ENCODE measurements around the gene HCN3.

HCN3 gene

GRCh38 chr1:155254228-155254713 is 23.0 kb upstream of the HCN3 start:
- Histone ChIP-seq H3K9me3 (ENCODE audit: control insufficient read depth, insufficient read depth, low read length) (no peaks in the 10 kb centered on the region), H3K4me1 (ENCODE audit: control insufficient read depth, insufficient read depth, low read length) (peaks cover 7% of the 10 kb centered on the region), H3K36me3 (ENCODE audit: control insufficient read depth, insufficient read depth, low read length) (no peaks in the 10 kb centered on the region; the same call in 1 of the 2 replicates), H3K4me3 (ENCODE audit: low read length) (peak overlapping the region; percentile 65; the same call in 1 of the 2 replicates), H3K27ac (ENCODE audit: low read length) (no peak overlapping the region), H3K27me3 (ENCODE audit: control insufficient read depth, insufficient read depth, low read length) (no peaks in the 10 kb centered on the region)
- no peak for DNase-seq (ENCODE audit: low read depth, low spot score)
- no CpG with 5 or more reads among the region's 12 CpGs for WGBS (ENCODE audit: insufficient coverage, insufficient read length)

GRCh38 chr1:155254714-155255242 is 22.5 kb upstream of the HCN3 start:
- H3K27me3 ChIP-seq (ENCODE audit: control insufficient read depth, insufficient read depth, low read length), result no peaks in the 10 kb centered on the region
- peak overlapping the region; percentile 65 for H3K4me3 ChIP-seq (ENCODE audit: low read length)
- H3K27ac ChIP-seq (ENCODE audit: low read length), result no peak overlapping the region
- WGBS (ENCODE audit: insufficient coverage, insufficient read length), result no CpG with 5 or more reads among the region's 35 CpGs
- H3K4me1 ChIP-seq (ENCODE audit: control insufficient read depth, insufficient read depth, low read length), result peaks cover 7% of the 10 kb centered on the region
- H3K36me3 ChIP-seq (ENCODE audit: control insufficient read depth, insufficient read depth, low read length), result no peaks in the 10 kb centered on the region; the same call in 1 of the 2 replicates
- no peaks in the 10 kb centered on the region for H3K9me3 ChIP-seq (ENCODE audit: control insufficient read depth, insufficient read depth, low read length)
- no peak for DNase-seq (ENCODE audit: low read depth, low spot score)

GRCh38 chr1:155255243-155256007 is 21.8 kb upstream of the HCN3 start, which contains the start of gene ENTREP3:
TSS of gene ENTREP3 (minus strand) at chr1:155255483. CDS start at chr1:155254877, 606 bp downstream.
- H3K4me3 ChIP-seq (ENCODE audit: low read length), result peak within 1 kb of the TSS; percentile 65
- H3K36me3 ChIP-seq (ENCODE audit: control insufficient read depth, insufficient read depth, low read length), result no peaks in the 10 kb centered on the region; the same call in 1 of the 2 replicates
- H3K27ac ChIP-seq (ENCODE audit: low read length), result no peak within 1 kb of the TSS
- no peaks in the 10 kb centered on the region for H3K27me3 ChIP-seq (ENCODE audit: control insufficient read depth, insufficient read depth, low read length)
- no CpG with 5 or more reads among the region's 54 CpGs for WGBS (ENCODE audit: insufficient coverage, insufficient read length)
- H3K9me3 ChIP-seq (ENCODE audit: control insufficient read depth, insufficient read depth, low read length), result no peaks in the 10 kb centered on the region
- H3K4me1 ChIP-seq (ENCODE audit: control insufficient read depth, insufficient read depth, low read length), result peaks cover 6% of the 10 kb centered on the region
- no peak for DNase-seq (ENCODE audit: low read depth, low spot score)

- Histone ChIP-seq H3K36me3 (ENCODE audit: control insufficient read depth, insufficient read depth, low read length) (no peaks in the 10 kb centered on the region; the same call in 1 of the 2 replicates), H3K4me1 (ENCODE audit: control insufficient read depth, insufficient read depth, low read length) (peaks cover 6% of the 10 kb centered on the region), H3K27me3 (ENCODE audit: control insufficient read depth, insufficient read depth, low read length) (no peaks in the 10 kb centered on the region), H3K9me3 (ENCODE audit: control insufficient read depth, insufficient read depth, low read length) (no peaks in the 10 kb centered on the region), H3K27ac (ENCODE audit: low read length) (no peak overlapping the region), H3K4me3 (ENCODE audit: low read length) (peak overlapping the region; percentile 65; the same call in 1 of the 2 replicates)
- DNase-seq (ENCODE audit: low read depth, low spot score), result no peak
- no CpG with 5 or more reads among the region's 20 CpGs for WGBS (ENCODE audit: insufficient coverage, insufficient read length)
Measured at GRCh38 chr1:155256058-155256852, 21.0 kb upstream of the HCN3 start.

- Histone ChIP-seq H3K4me3 (ENCODE audit: low read length) (no peak overlapping the region), H3K4me1 (ENCODE audit: control insufficient read depth, insufficient read depth, low read length) (0 out of 2 replicates have a peak, but pooled peaks cover 3% of the 10 kb centered on the region), H3K9me3 (ENCODE audit: control insufficient read depth, insufficient read depth, low read length) (no peaks in the 10 kb centered on the region), H3K27ac (ENCODE audit: low read length) (no peak overlapping the region), H3K27me3 (ENCODE audit: control insufficient read depth, insufficient read depth, low read length) (no peaks in the 10 kb centered on the region), H3K36me3 (ENCODE audit: control insufficient read depth, insufficient read depth, low read length) (peaks cover 17% of the 10 kb centered on the region; the same call in 1 of the 2 replicates)
- DNase-seq (ENCODE audit: low read depth, low spot score), result no peak
- WGBS (ENCODE audit: insufficient coverage, insufficient read length), result no CpG with 5 or more reads among the region's 5 CpGs
Measured at GRCh38 chr1:155260276-155260675, 17.0 kb upstream of the HCN3 start.

GRCh38 chr1:155261493-155261851 is 15.8 kb upstream of the HCN3 start:
- WGBS (ENCODE audit: insufficient coverage, insufficient read length), result no CpG with 5 or more reads among the region's 9 CpGs
- no peak overlapping the region for H3K27ac ChIP-seq (ENCODE audit: low read length)
- H3K4me3 ChIP-seq (ENCODE audit: low read length), result peak overlapping the region; percentile 71
- no peaks in the 10 kb centered on the region for H3K9me3 ChIP-seq (ENCODE audit: control insufficient read depth, insufficient read depth, low read length)
- peaks cover 23% of the 10 kb centered on the region for H3K36me3 ChIP-seq (ENCODE audit: control insufficient read depth, insufficient read depth, low read length)
- H3K4me1 ChIP-seq (ENCODE audit: control insufficient read depth, insufficient read depth, low read length), result 0 out of 2 replicates have a peak, but pooled peaks cover 3% of the 10 kb centered on the region
- H3K27me3 ChIP-seq (ENCODE audit: control insufficient read depth, insufficient read depth, low read length), result no peaks in the 10 kb centered on the region
- DNase-seq (ENCODE audit: low read depth, low spot score), result no peak

- H3K4me1 ChIP-seq (ENCODE audit: control insufficient read depth, insufficient read depth, low read length), result 0 out of 2 replicates have a peak, but pooled peaks cover 3% of the 10 kb centered on the region
- no peaks in the 10 kb centered on the region for H3K9me3 ChIP-seq (ENCODE audit: control insufficient read depth, insufficient read depth, low read length)
- no CpG with 5 or more reads among the region's 47 CpGs for whole genome bisulfite sequencing (ENCODE audit: insufficient coverage, insufficient read length)
- peaks cover 28% of the 10 kb centered on the region for H3K36me3 ChIP-seq (ENCODE audit: control insufficient read depth, insufficient read depth, low read length)
- H3K27ac ChIP-seq (ENCODE audit: low read length), result no peak within 1 kb of the TSS
- H3K4me3 ChIP-seq (ENCODE audit: low read length), result peak within 1 kb of the TSS; percentile 71
- peak; percentile 99 for DNase-seq (ENCODE audit: low read depth, low spot score)
- no peaks in the 10 kb centered on the region for H3K27me3 ChIP-seq (ENCODE audit: control insufficient read depth, insufficient read depth, low read length)
Measured at GRCh38 chr1:155261852-155262673, 15.2 kb upstream of the HCN3 start, which contains the start of gene SCAMP3. TSS of gene SCAMP3 (minus strand) at chr1:155262360. CDS start at chr1:155262151, 209 bp downstream.

- 0 out of 2 replicates have a peak, but pooled peaks cover 3% of the 10 kb centered on the region for H3K4me1 ChIP-seq (ENCODE audit: control insufficient read depth, insufficient read depth, low read length)
- H3K36me3 ChIP-seq (ENCODE audit: control insufficient read depth, insufficient read depth, low read length), result peaks cover 37% of the 10 kb centered on the region
- WGBS (ENCODE audit: insufficient coverage, insufficient read length), result no CpG with 5 or more reads among the region's 11 CpGs
- DNase-seq (ENCODE audit: low read depth, low spot score), result no peak
- no peaks in the 10 kb centered on the region for H3K9me3 ChIP-seq (ENCODE audit: control insufficient read depth, insufficient read depth, low read length)
- H3K27ac ChIP-seq (ENCODE audit: low read length), result no peak overlapping the region
- no peaks in the 10 kb centered on the region for H3K27me3 ChIP-seq (ENCODE audit: control insufficient read depth, insufficient read depth, low read length)
- H3K4me3 ChIP-seq (ENCODE audit: low read length), result no peak overlapping the region
Measured at GRCh38 chr1:155263067-155263466, 14.2 kb upstream of the HCN3 start.

- WGBS (ENCODE audit: insufficient coverage, insufficient read length), result no CpG with 5 or more reads among the region's 6 CpGs
- H3K4me3 ChIP-seq (ENCODE audit: low read length), result no peak overlapping the region
- no peaks in the 10 kb centered on the region for H3K9me3 ChIP-seq (ENCODE audit: control insufficient read depth, insufficient read depth, low read length)
- no peak for DNase-seq (ENCODE audit: low read depth, low spot score)
- H3K27ac ChIP-seq (ENCODE audit: low read length), result no peak overlapping the region
- H3K36me3 ChIP-seq (ENCODE audit: control insufficient read depth, insufficient read depth, low read length), result peaks cover 61% of the 10 kb centered on the region
- H3K27me3 ChIP-seq (ENCODE audit: control insufficient read depth, insufficient read depth, low read length), result no peaks in the 10 kb centered on the region
- H3K4me1 ChIP-seq (ENCODE audit: control insufficient read depth, insufficient read depth, low read length), result 0 out of 2 replicates have a peak, but pooled peaks cover under 1% of the 10 kb centered on the region
Measured at GRCh38 chr1:155266553-155266952, 10.7 kb upstream of the HCN3 start.

Measured in iPS DF 6.9 (cell line).